ENCODE results near the gene ARHGAP26. TPM values are rescaled to one million over a fixed set of nuclear protein-coding genes. Genes with fewer than 3 reads are reported as not detected.

Gene ARHGAP26
- total and polyA plus RNA-seq, 4 experiments from 2014 or later: 2.0 to 22.7 (median 17.3) TPM

- no peak for DNase-seq
- Histone ChIP-seq H3K4me3 (ENCODE audit: low read length in 2 of 2) (no peak overlapping the region), H3K27me3 (ENCODE audit: insufficient read depth, low read length) (no peaks in the 10 kb centered on the region), H3K4me1 (ENCODE audit: insufficient read depth, low read length) (peaks cover 33% of the 10 kb centered on the region), H3K9me3 (ENCODE audit: control insufficient read depth in 1 of 2, low read length in 2 of 2) (no peaks in the 10 kb centered on the region), H3K27ac (ENCODE audit: low read depth, low read length) (no peak overlapping the region), H3K36me3 (ENCODE audit: insufficient read depth, low read length) (no peaks in the 10 kb centered on the region)
- Mint-ChIP-seq H3K27me3 (no peaks in the 10 kb centered on the region), H3K36me3 (peaks cover 9 to 34% of the 10 kb centered on the region in 2 donors), H3K27ac (peak overlapping the region in 5 of 7 donors; percentile 1 to 94 (median 76)), H3K4me3 (peak overlapping the region in 2 of 8 donors; percentile 60 to 84), H3K4me1 (peaks cover 36 to 54% (median 42%) of the 10 kb centered on the region in 4 donors), H3K9me3 (peaks cover 0 to 7% (median 0%) of the 10 kb centered on the region in 8 donors)
- intact Hi-C loops (cut with micrococcal nuclease): loop anchor here (2.0 to 5.0 kb wide), 2 partner anchors 38 to 221 kb away; no protein-coding TSS in a partner anchor
- POLR2A ChIA-PET (ENCODE audit: partially characterized antibody): interaction anchor here (0.7 kb wide), 1 partner anchor 37 kb away, joined by 3 read pairs; no protein-coding TSS in a partner anchor
- CTCF ChIA-PET (ENCODE audit: partially characterized antibody): no interaction called here
These were observed 413.8 kb downstream of the ARHGAP26 start for GRCh38 chr5:143183989-143184388.

GRCh38 chr5:143186623-143187022 is 416.4 kb downstream of the ARHGAP26 start:
- Histone ChIP-seq H3K9me3 (ENCODE audit: control insufficient read depth in 1 of 2, low read length in 2 of 2) (peaks cover 0 to 4% of the 10 kb centered on the region in 2 donors), H3K27me3 (ENCODE audit: insufficient read depth, low read length) (no peaks in the 10 kb centered on the region), H3K4me3 (ENCODE audit: low read length in 2 of 2) (no peak overlapping the region), H3K4me1 (ENCODE audit: insufficient read depth, low read length) (peaks cover 33% of the 10 kb centered on the region), H3K36me3 (ENCODE audit: insufficient read depth, low read length) (no peaks in the 10 kb centered on the region), H3K27ac (ENCODE audit: low read depth, low read length) (no peak overlapping the region)
- no peak overlapping the region for H3K4me3 Mint-ChIP-seq
- H3K4me1 Mint-ChIP-seq: peaks cover 27 to 43% (median 32%) of the 10 kb centered on the region in 4 donors
- intact Hi-C loops (cut with micrococcal nuclease): no loop called here
- no peak overlapping the region for H3K27ac Mint-ChIP-seq
- no peak for DNase-seq
- H3K9me3 Mint-ChIP-seq: peaks cover 0 to 24% (median 14%) of the 10 kb centered on the region in 8 donors
- H3K36me3 Mint-ChIP-seq: peaks cover 14 to 29% of the 10 kb centered on the region in 2 donors
- ChIA-PET POLR2A (ENCODE audit: partially characterized antibody) (no interaction called here), CTCF (ENCODE audit: partially characterized antibody) (interaction anchor here (1.6 kb wide), 1 partner anchor 638 kb away, joined by 4 read pairs; no protein-coding TSS in a partner anchor)
- no peaks in the 10 kb centered on the region for H3K27me3 Mint-ChIP-seq

- Mint-ChIP-seq H3K4me3 (no peak overlapping the region), H3K27ac (no peak overlapping the region), H3K36me3 (peaks cover 17 to 35% of the 10 kb centered on the region in 2 donors), H3K27me3 (no peaks in the 10 kb centered on the region), H3K9me3 (peaks cover 0 to 24% (median 14%) of the 10 kb centered on the region in 8 donors), H3K4me1 (peaks cover 19 to 34% (median 24%) of the 10 kb centered on the region in 4 donors)
- no peaks in the 10 kb centered on the region for H3K36me3 ChIP-seq (ENCODE audit: insufficient read depth, low read length)
- H3K27ac ChIP-seq (ENCODE audit: low read depth, low read length): no peak overlapping the region
- no peak overlapping the region for H3K4me3 ChIP-seq (ENCODE audit: low read length in 2 of 2)
- POLR2A ChIA-PET (ENCODE audit: partially characterized antibody): no interaction called here
- peaks cover 27% of the 10 kb centered on the region for H3K4me1 ChIP-seq (ENCODE audit: insufficient read depth, low read length)
- CTCF ChIA-PET (ENCODE audit: partially characterized antibody): interaction anchor here (0.8 to 1.6 kb wide), 2 partner anchors 21 to 637 kb away, joined by 4 read pairs; no protein-coding TSS in a partner anchor
- no peaks in the 10 kb centered on the region for H3K27me3 ChIP-seq (ENCODE audit: insufficient read depth, low read length)
- DNase-seq: peak in 1 of 5 donors; percentile 20
- peaks cover 0 to 4% of the 10 kb centered on the region in 2 donors for H3K9me3 ChIP-seq (ENCODE audit: control insufficient read depth in 1 of 2, low read length in 2 of 2)
- intact Hi-C loops (cut with micrococcal nuclease): no loop called here
These were observed 417.3 kb downstream of the ARHGAP26 start for GRCh38 chr5:143187495-143187894.

DNA sequence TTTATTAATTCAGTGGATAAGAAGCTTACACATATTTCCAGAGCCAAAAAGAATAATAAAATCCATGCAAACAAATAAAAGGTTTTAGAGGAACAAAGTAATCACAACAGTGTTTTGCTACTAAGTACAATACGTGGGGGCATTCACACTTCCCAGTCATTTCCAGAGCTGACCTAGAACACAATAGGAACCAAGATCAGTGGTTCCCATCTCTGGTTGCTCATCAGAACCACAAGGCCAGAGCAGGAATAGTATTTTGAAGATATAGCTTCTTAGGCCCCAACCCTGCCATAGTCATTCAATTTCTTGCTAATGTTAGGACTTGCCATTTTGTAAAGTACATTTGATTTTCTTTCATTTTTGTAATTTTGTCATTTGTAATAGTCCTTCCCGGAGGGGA is 417.9 kb downstream of the ARHGAP26 start:
- no peak overlapping the region for H3K27ac ChIP-seq (ENCODE audit: low read depth, low read length)
- H3K9me3 Mint-ChIP-seq: peaks cover 0 to 24% (median 14%) of the 10 kb centered on the region in 8 donors
- ChIA-PET POLR2A (ENCODE audit: partially characterized antibody) (no interaction called here), CTCF (ENCODE audit: partially characterized antibody) (interaction anchor here (0.8 to 1.3 kb wide), 2 partner anchors 21 to 63 kb away, joined by 3 to 4 read pairs; no protein-coding TSS in a partner anchor)
- no peak overlapping the region for H3K27ac Mint-ChIP-seq
- intact Hi-C loops (cut with micrococcal nuclease): no loop called here
- no peaks in the 10 kb centered on the region for H3K36me3 ChIP-seq (ENCODE audit: insufficient read depth, low read length)
- no peak for DNase-seq
- H3K4me3 ChIP-seq (ENCODE audit: low read length in 2 of 2): no peak overlapping the region
- no peak overlapping the region for H3K4me3 Mint-ChIP-seq
- peaks cover 14 to 28% (median 18%) of the 10 kb centered on the region in 4 donors for H3K4me1 Mint-ChIP-seq
- peaks cover 0 to 4% of the 10 kb centered on the region in 2 donors for H3K9me3 ChIP-seq (ENCODE audit: control insufficient read depth in 1 of 2, low read length in 2 of 2)
- no peaks in the 10 kb centered on the region for H3K27me3 ChIP-seq (ENCODE audit: insufficient read depth, low read length)
- peaks cover 21% of the 10 kb centered on the region for H3K4me1 ChIP-seq (ENCODE audit: insufficient read depth, low read length)
- peaks cover 17 to 35% of the 10 kb centered on the region in 2 donors for H3K36me3 Mint-ChIP-seq
- H3K27me3 Mint-ChIP-seq: no peaks in the 10 kb centered on the region

- no peak overlapping the region for H3K27ac Mint-ChIP-seq
These were observed 418.5 kb downstream of the ARHGAP26 start for GRCh38 chr5:143188692-143189091.

DNA sequence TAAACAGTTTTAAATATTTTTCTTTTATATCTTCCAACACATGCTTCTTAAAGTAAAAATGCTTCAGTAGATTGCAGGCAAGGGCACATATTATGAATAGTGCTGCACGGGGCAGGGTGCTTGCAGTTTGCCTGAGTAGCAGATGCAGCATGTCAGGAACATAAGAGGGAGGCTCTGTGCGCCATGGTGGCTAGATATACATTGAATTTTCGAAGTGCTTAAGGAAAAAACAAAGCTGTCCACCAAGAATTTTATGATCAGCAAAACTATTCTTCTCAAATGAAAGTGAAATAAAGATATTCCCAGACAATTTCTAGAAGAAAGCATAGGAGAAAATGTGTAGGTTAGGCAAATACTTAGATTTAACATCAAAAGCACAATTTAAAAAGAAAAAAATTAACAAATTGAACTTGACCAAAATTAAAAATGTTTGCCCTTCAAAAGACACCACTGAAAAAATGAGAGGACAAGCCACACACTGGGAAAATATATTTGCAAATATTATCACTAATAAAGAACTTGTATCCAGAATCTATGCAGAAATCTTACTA is 420.2 kb downstream of the ARHGAP26 start:
- H3K27ac ChIP-seq (ENCODE audit: low read depth, low read length): no peak overlapping the region
- ChIA-PET POLR2A (ENCODE audit: partially characterized antibody) (no interaction called here), CTCF (ENCODE audit: partially characterized antibody) (no interaction called here)
- H3K4me3 ChIP-seq (ENCODE audit: low read length in 2 of 2): no peak overlapping the region
- H3K9me3 ChIP-seq (ENCODE audit: control insufficient read depth in 1 of 2, low read length in 2 of 2): peaks cover 0 to 4% of the 10 kb centered on the region in 2 donors
- H3K36me3 ChIP-seq (ENCODE audit: insufficient read depth, low read length): no peaks in the 10 kb centered on the region
- Mint-ChIP-seq H3K4me3 (no peak overlapping the region), H3K4me1 (peaks cover 3 to 11% (median 7%) of the 10 kb centered on the region in 4 donors), H3K9me3 (peaks cover 0 to 24% (median 14%) of the 10 kb centered on the region in 8 donors), H3K27ac (peak overlapping the region in 1 of 7 donors; percentile 32), H3K27me3 (no peaks in the 10 kb centered on the region), H3K36me3 (peaks cover 17 to 35% of the 10 kb centered on the region in 2 donors)
- no peak for DNase-seq
- intact Hi-C loops (cut with micrococcal nuclease): no loop called here
- no peaks in the 10 kb centered on the region for H3K27me3 ChIP-seq (ENCODE audit: insufficient read depth, low read length)
- H3K4me1 ChIP-seq (ENCODE audit: insufficient read depth, low read length): peaks cover 8% of the 10 kb centered on the region

More at GRCh38 chr5:143188692-143189091, 418.5 kb downstream of the ARHGAP26 start:
- Mint-ChIP-seq H3K9me3 (peaks cover 0 to 24% (median 14%) of the 10 kb centered on the region in 8 donors), H3K36me3 (peaks cover 17 to 35% of the 10 kb centered on the region in 2 donors), H3K4me1 (peaks cover 8 to 22% (median 12%) of the 10 kb centered on the region in 4 donors), H3K4me3 (no peak overlapping the region), H3K27me3 (no peaks in the 10 kb centered on the region)
- no peak for DNase-seq
- no peaks in the 10 kb centered on the region for H3K36me3 ChIP-seq (ENCODE audit: insufficient read depth, low read length)
- ChIA-PET POLR2A (ENCODE audit: partially characterized antibody) (interaction anchor here (1.3 kb wide), 1 partner anchor 32 kb away, joined by 3 read pairs; no protein-coding TSS in a partner anchor), CTCF (ENCODE audit: partially characterized antibody) (interaction anchor here (1.3 kb wide), 1 partner anchor 63 kb away, joined by 3 read pairs; no protein-coding TSS in a partner anchor)
- no peak overlapping the region for H3K4me3 ChIP-seq (ENCODE audit: low read length in 2 of 2)
- no peaks in the 10 kb centered on the region for H3K27me3 ChIP-seq (ENCODE audit: insufficient read depth, low read length)
- peaks cover 0 to 4% of the 10 kb centered on the region in 2 donors for H3K9me3 ChIP-seq (ENCODE audit: control insufficient read depth in 1 of 2, low read length in 2 of 2)
- H3K4me1 ChIP-seq (ENCODE audit: insufficient read depth, low read length): peaks cover 15% of the 10 kb centered on the region
- H3K27ac ChIP-seq (ENCODE audit: low read depth, low read length): no peak overlapping the region
- intact Hi-C loops (cut with micrococcal nuclease): no loop called here

- POLR2A ChIA-PET (ENCODE audit: partially characterized antibody): no interaction called here
- H3K4me1 Mint-ChIP-seq: peaks cover under 1 to 7% (median under 1%) of the 10 kb centered on the region in 4 donors
- H3K9me3 ChIP-seq (ENCODE audit: control insufficient read depth in 1 of 2, low read length in 2 of 2): peaks cover 0 to 4% of the 10 kb centered on the region in 2 donors
- intact Hi-C loops (cut with micrococcal nuclease): no loop called here
- peaks cover 0 to 24% (median 14%) of the 10 kb centered on the region in 8 donors for H3K9me3 Mint-ChIP-seq
- no peak overlapping the region for H3K4me3 ChIP-seq (ENCODE audit: low read length in 2 of 2)
- no peak for DNase-seq
- no peaks in the 10 kb centered on the region for H3K27me3 ChIP-seq (ENCODE audit: insufficient read depth, low read length)
- H3K4me1 ChIP-seq (ENCODE audit: insufficient read depth, low read length): no peaks in the 10 kb centered on the region
- no peaks in the 10 kb centered on the region for H3K36me3 ChIP-seq (ENCODE audit: insufficient read depth, low read length)
- no peak overlapping the region for H3K27ac ChIP-seq (ENCODE audit: low read depth, low read length)
- CTCF ChIA-PET (ENCODE audit: partially characterized antibody): no interaction called here
- H3K27me3 Mint-ChIP-seq: no peaks in the 10 kb centered on the region
- H3K36me3 Mint-ChIP-seq: peaks cover 17 to 35% of the 10 kb centered on the region in 2 donors
- H3K4me3 Mint-ChIP-seq: no peak overlapping the region
- H3K27ac Mint-ChIP-seq: no peak overlapping the region
These were observed 421.5 kb downstream of the ARHGAP26 start for GRCh38 chr5:143191720-143192119.
